DOHH2 (cell line): ENCODE measurements around the gene SLC25A13.

Experiments
- EZH2phosphoT487 ChIP-seq: fragments of 200-600 bp; sonication (generic); IDR thresholded peaks from 2 replicates; pipeline ENCODE4 v1.6.1; 2017; ENCODE audit warnings: borderline replicate concordance, mild to moderate bottlenecking, antibody characterized with exemption, low read length, moderate library complexity, mixed read lengths
- TF ChIP-seq, protein P1 (sequence below): fragments of 200-600 bp; sonication (generic); IDR thresholded peaks from one replicate; pipeline ENCODE4 v1.5.1; 2014; ENCODE audit warnings: antibody characterized with exemption, mild to moderate bottlenecking, low read depth, low read length; ENCODE audit not compliant: poor library complexity, severe bottlenecking

DNA sequence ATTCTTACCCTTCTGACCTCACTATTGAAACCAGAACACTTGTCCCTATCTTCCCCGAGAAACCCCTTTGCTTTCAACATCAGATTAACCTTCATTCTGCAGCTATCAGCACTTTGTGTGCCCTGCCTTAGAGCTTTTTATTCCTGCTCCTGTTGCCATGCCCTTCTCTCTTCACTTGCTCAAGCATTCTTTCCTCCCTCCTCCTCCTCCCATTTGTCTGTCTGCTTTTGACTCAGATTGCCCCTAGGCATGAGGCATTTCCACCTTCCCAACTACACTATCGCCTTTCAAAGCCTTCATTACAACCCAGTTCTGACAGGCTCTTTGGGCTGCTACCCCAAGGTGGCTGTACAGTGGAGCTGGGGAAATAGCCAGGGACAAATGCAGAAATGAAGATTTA is 143.3 kb downstream of the SLC25A13 start:
- TF ChIP-seq, protein P1, sequence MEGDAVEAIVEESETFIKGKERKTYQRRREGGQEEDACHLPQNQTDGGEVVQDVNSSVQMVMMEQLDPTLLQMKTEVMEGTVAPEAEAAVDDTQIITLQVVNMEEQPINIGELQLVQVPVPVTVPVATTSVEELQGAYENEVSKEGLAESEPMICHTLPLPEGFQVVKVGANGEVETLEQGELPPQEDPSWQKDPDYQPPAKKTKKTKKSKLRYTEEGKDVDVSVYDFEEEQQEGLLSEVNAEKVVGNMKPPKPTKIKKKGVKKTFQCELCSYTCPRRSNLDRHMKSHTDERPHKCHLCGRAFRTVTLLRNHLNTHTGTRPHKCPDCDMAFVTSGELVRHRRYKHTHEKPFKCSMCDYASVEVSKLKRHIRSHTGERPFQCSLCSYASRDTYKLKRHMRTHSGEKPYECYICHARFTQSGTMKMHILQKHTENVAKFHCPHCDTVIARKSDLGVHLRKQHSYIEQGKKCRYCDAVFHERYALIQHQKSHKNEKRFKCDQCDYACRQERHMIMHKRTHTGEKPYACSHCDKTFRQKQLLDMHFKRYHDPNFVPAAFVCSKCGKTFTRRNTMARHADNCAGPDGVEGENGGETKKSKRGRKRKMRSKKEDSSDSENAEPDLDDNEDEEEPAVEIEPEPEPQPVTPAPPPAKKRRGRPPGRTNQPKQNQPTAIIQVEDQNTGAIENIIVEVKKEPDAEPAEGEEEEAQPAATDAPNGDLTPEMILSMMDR = no peak
- TF ChIP-seq EZH2phosphoT487 = no peak
